HAP-1 (cell line): ENCODE data around the gene TBC1D22B.
"Not testable (repeated sequence)": the region's sequence is repeated elsewhere in the genome, so short reads cannot be mapped to it uniquely, and the experiment has no call there.

ENCODE experiments used
- DNase-seq, 2 experiments: peaks; one replicate each; pipeline ENCODE4 v3.0.0-alpha.2; 2016 to 2020; ENCODE audit warnings: low spot score in 2 of 2
- H3K27me3 ChIP-seq: fragments of 250-450 bp; sonication (Bioruptor Pico); 2 replicates; pipeline ENCODE4 v1.5.1; 2020; ENCODE audit warnings: low read depth, mild to moderate bottlenecking, moderate library complexity
- H3K36me3 ChIP-seq: fragments of 250-450 bp; sonication (Bioruptor Pico); replicated peaks from 2 replicates; pipeline ENCODE4 v1.5.1; 2020; ENCODE audit warnings: mild to moderate bottlenecking
- H3K4me1 ChIP-seq: fragments of 250-450 bp; sonication (Bioruptor Pico); 2 replicates; pipeline ENCODE4 v1.5.1; 2020; ENCODE audit warnings: mild to moderate bottlenecking
- H3K4me3 ChIP-seq: fragments of 250-450 bp; sonication (Bioruptor Pico); 2 replicates; pipeline ENCODE4 v1.5.1; 2020; ENCODE audit warnings: mild to moderate bottlenecking, moderate library complexity
- H3K9me3 ChIP-seq: fragments of 250-450 bp; sonication (Bioruptor Pico); 2 replicates; pipeline ENCODE4 v1.5.1; 2020; ENCODE audit warnings: mild to moderate bottlenecking, moderate library complexity
- in situ Hi-C: fragments of 300-500 bp; cut with MboI; formaldehyde crosslinking; loops from 3 replicates; pipeline ENCODE4 v1.14.3; 2020; ENCODE audit warnings: low sequenced_read_pairs, inconsistent platforms, mixed read lengths

Gene TBC1D22B

GRCh38 chr6:37306624-37307222 is 49.2 kb downstream of the TBC1D22B start:
- Histone ChIP-seq H3K9me3 (no peaks in the 10 kb centered on the region), H3K4me3 (no peak overlapping the region), H3K36me3 (peaks cover 20% of the 10 kb centered on the region), H3K4me1 (no peaks in the 10 kb centered on the region), H3K27me3 (no peaks in the 10 kb centered on the region)
- DNase-seq, result no peak
- in situ Hi-C loops, result no loop called here

GRCh38 chr6:37307484-37307883 is 49.9 kb downstream of the TBC1D22B start:
- DNase-seq, H3K9me3 ChIP-seq, in situ Hi-C loops, H3K4me1 ChIP-seq, H3K27me3 ChIP-seq, H3K4me3 ChIP-seq: not testable (repeated sequence)
- peaks cover 20% of the 10 kb centered on the region for H3K36me3 ChIP-seq

DNA sequence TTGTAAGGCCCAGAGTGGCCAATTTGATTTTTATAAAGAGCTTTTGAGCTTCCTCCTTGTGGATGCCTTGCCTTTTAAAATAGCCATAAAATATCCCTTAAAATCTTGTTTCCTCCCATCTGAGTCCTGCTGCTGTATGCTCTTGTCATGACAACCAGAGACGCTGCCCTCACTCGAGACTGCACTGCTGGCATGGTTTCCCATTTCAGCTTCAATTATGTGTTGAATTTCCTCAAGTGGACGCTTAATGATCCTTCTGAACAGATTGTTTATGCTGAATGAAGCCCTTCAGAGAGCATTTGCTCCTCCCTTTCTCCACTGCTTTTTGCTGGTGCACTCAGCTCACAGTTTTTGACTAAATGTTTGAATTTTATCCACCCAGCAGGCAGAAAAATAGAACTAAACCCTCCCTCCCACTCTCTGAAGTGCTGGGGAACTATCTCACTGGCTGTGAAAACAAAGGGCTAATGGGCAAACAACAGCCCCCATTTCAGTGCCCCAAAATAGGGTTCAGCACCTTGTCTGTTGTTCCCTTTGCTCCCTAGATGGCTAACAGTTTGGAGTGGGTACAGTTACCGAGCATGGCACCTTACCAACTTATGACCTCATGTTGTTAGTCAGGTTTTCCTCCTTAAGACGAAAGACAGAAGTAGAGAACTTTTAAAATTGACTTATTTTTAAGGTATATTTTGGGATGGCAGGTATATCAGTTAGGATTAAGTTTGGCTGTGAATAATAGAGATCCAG is 50.7 kb downstream of the TBC1D22B start:
- H3K4me3 ChIP-seq, result no peak overlapping the region
- H3K36me3 ChIP-seq, result peaks cover 15% of the 10 kb centered on the region; the same call in 1 of the 2 replicates
- H3K9me3 ChIP-seq, result no peaks in the 10 kb centered on the region
- H3K27me3 ChIP-seq, result no peaks in the 10 kb centered on the region
- no peak for DNase-seq
- no peaks in the 10 kb centered on the region for H3K4me1 ChIP-seq
- in situ Hi-C loops, result no loop called here

DNA sequence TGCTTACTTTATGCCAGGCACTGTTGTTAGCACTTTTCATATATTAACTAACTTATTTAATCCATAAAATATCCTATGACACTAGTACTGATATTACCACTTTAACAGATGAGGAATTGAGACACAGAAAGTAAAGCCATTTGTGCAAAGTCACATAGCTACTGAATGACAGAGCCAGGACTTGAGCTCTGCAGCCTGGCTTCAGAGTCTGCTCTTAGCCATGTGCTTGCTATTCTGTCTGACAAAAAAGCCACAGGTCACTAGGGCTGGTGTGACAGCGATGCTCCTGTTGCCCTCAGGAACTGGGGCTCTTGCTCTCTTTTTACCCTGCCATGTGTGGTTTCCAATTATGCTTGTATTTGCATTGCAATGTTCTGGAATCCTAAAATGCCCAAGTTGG is 51.5 kb downstream of the TBC1D22B start:
- no peaks in the 10 kb centered on the region for H3K9me3 ChIP-seq
- peaks cover 9% of the 10 kb centered on the region; the same call in 1 of the 2 replicates for H3K36me3 ChIP-seq

DNA sequence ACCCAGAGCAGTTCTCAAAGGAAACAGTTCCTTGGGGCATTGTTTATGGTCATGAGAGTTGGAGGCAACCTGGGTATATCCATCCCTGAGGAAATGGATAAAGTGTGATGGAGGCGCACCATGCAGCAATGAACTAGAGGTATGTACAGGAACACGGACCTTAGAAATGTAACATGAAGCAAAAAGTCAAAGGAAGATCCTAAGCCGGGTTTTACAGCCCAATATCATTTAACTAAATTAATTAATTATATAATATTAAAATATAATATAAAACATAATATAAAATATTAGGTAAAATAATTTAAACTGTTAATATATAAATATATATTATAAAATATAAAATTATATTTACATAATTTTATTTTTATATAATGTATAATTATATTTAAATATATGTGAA is 52.1 kb downstream of the TBC1D22B start:
- Histone ChIP-seq H3K4me3 (no peak overlapping the region), H3K36me3 (peaks cover 5% of the 10 kb centered on the region; the same call in 1 of the 2 replicates), H3K27me3 (no peaks in the 10 kb centered on the region), H3K9me3 (no peaks in the 10 kb centered on the region), H3K4me1 (no peaks in the 10 kb centered on the region)
- DNase-seq, result no peak
- in situ Hi-C loops, result no loop called here

More for the DNA sequence above, 51.5 kb downstream of the TBC1D22B start:
- Histone ChIP-seq H3K4me1 (no peaks in the 10 kb centered on the region), H3K4me3 (no peak overlapping the region), H3K27me3 (no peaks in the 10 kb centered on the region)
- no peak for DNase-seq
- in situ Hi-C loops, result no loop called here

- Histone ChIP-seq H3K36me3 (peaks cover 12% of the 10 kb centered on the region; the same call in 1 of the 2 replicates), H3K27me3 (no peaks in the 10 kb centered on the region), H3K4me3 (no peak overlapping the region), H3K9me3 (no peaks in the 10 kb centered on the region), H3K4me1 (no peaks in the 10 kb centered on the region)
- in situ Hi-C loops, result no loop called here
- no peak for DNase-seq
These were observed 53.4 kb downstream of the TBC1D22B start for GRCh38 chr6:37310966-37311365.

- no peaks in the 10 kb centered on the region for H3K9me3 ChIP-seq
- H3K4me3 ChIP-seq, result no peak overlapping the region
- no peaks in the 10 kb centered on the region for H3K4me1 ChIP-seq
- no peak for DNase-seq
- peaks cover 15% of the 10 kb centered on the region for H3K36me3 ChIP-seq
- H3K27me3 ChIP-seq, result no peaks in the 10 kb centered on the region
- in situ Hi-C loops, result no loop called here
These were observed 54.3 kb downstream of the TBC1D22B start for GRCh38 chr6:37311741-37312473.

- H3K4me3 ChIP-seq, result no peak overlapping the region
- peaks cover 26% of the 10 kb centered on the region for H3K36me3 ChIP-seq
- no peaks in the 10 kb centered on the region for H3K27me3 ChIP-seq
- no peaks in the 10 kb centered on the region for H3K9me3 ChIP-seq
- DNase-seq, result no peak
- in situ Hi-C loops, result no loop called here
- peaks cover 5% of the 10 kb centered on the region for H3K4me1 ChIP-seq
These were observed 56.3 kb downstream of the TBC1D22B start for GRCh38 chr6:37313723-37314486.

DNA sequence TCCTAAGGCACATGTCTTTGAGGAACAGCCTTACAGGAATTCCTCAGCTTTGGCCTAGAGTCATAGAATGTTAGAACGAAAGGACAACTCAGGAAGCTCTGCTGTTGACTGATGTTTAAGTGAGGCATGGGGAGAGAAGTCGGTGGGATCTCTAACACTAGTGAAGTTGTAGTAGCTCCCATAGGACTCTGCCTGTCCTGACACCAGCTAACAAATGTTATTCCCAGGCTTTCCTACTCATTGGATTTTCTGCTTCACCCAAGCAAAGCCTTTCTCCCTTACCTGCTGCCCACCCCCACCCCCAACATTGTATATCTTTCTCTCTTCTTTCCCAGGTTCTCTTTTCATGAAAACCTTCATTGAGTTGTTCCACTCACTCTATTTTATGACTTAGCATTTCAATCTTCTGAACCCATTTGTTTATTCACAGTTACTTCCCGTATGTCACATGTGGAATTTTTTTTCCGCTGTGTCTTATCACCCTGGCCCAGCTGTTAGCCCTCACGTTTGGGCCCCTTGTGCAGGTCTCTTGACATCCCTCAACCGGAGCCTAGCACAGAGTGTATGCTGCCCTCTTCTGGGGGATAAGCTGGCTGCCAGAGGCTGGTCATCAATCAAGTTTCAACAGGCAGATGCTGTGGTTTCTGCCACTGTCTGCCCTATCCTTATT is 57.0 kb downstream of the TBC1D22B start:
- H3K36me3 ChIP-seq, result peaks cover 20% of the 10 kb centered on the region
- DNase-seq, result peak in 1 of 2 experiments; percentile 47
- peaks cover 8% of the 10 kb centered on the region for H3K4me1 ChIP-seq

DNA sequence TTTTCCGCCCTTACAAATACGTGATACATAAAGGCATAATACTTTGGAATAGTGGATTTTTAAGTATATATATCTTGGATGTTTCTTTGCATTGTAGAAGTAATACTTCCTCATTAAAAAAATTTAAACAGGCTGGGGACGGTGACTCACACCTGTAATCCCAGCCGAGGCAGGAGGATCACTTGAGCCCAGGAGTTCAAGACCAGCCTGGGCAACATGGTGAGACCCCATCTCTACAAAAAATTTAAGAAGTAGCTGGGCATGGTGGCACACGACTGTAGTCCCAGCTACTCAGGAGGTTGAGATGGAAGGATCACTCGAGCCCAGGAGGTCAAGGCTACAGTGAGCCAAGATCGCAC is 57.6 kb downstream of the TBC1D22B start:
- no peak for DNase-seq
- in situ Hi-C loops, result no loop called here
- H3K4me1 ChIP-seq, result peaks cover 13% of the 10 kb centered on the region
- H3K27me3 ChIP-seq, result no peaks in the 10 kb centered on the region
- H3K9me3 ChIP-seq, result no peaks in the 10 kb centered on the region
- H3K36me3 ChIP-seq, result peaks cover 20% of the 10 kb centered on the region
- no peak overlapping the region for H3K4me3 ChIP-seq

More for the DNA sequence above, 57.0 kb downstream of the TBC1D22B start:
- in situ Hi-C loops, result no loop called here
- no peaks in the 10 kb centered on the region for H3K27me3 ChIP-seq
- H3K4me3 ChIP-seq, result no peak overlapping the region
- H3K9me3 ChIP-seq, result no peaks in the 10 kb centered on the region

- H3K9me3 ChIP-seq, result no peaks in the 10 kb centered on the region
- H3K27me3 ChIP-seq, result no peaks in the 10 kb centered on the region
- in situ Hi-C loops, result no loop called here
- peaks cover 20% of the 10 kb centered on the region for H3K36me3 ChIP-seq
- no peak for DNase-seq
- H3K4me3 ChIP-seq, result no peak overlapping the region
- peaks cover 14% of the 10 kb centered on the region for H3K4me1 ChIP-seq
These were observed 58.5 kb downstream of the TBC1D22B start for GRCh38 chr6:37316071-37316470.

GRCh38 chr6:37317312-37318038 is 59.9 kb downstream of the TBC1D22B start:
- Histone ChIP-seq H3K27me3 (no peaks in the 10 kb centered on the region), H3K4me1 (peaks cover 14% of the 10 kb centered on the region), H3K4me3 (no peak overlapping the region), H3K36me3 (peaks cover 20% of the 10 kb centered on the region), H3K9me3 (no peaks in the 10 kb centered on the region)
- no peak for DNase-seq
- in situ Hi-C loops, result no loop called here
